Measurements from ENCODE around the gene MTM1. TPM values are rescaled to one million over a fixed set of nuclear protein-coding genes. Genes with fewer than 3 reads are reported as not detected.

MTM1 gene
- total RNA-seq, result 7.5 and 9.6 TPM in 2 replicates

DNA sequence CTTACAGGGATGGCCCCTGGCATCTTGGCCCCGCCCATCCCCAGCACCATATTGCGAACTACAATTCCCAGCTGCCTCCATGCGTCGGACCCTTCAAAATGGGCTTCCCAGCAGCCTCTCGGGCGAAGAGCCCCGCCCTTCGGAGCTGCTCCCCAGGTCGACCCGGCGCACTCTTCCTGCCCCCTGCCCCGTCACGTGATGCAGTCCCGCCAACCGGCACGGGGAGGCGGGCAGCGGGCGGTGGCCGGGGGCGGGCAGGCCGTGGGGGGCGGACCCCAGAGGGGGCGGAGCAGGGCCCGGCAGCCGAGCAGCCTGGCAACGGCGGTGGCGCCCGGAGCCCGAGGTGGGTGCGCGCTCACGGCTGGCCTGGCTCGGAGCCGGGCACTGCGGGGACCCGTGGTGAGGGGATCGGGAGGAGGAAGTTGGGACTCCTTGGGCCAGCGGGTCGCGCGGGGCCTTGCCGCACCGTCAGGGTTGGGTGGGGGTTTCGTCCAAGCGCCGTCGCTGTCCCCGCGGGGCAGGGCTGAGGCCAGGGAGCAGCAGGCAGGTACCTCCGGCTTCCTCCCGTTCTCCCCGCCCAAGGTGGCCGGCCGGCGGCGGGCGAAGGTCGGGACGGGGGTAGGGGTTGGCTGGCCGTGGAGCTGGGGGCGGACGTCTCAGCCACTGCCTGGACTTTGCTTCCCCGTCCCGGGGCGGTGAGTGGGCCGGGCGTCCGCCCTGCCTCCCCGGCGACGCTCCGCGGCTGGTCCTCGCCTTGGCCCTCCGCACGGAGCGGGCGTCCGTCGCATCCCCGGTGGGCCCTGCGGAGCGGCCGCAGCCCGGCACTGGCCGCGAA, at the start of gene MTM1:
TSS of gene MTM1 (plus strand) at position 302 of the 835 bp plus-strand sequence. CDS start 23,994 bp downstream, outside the sequence.

DNA sequence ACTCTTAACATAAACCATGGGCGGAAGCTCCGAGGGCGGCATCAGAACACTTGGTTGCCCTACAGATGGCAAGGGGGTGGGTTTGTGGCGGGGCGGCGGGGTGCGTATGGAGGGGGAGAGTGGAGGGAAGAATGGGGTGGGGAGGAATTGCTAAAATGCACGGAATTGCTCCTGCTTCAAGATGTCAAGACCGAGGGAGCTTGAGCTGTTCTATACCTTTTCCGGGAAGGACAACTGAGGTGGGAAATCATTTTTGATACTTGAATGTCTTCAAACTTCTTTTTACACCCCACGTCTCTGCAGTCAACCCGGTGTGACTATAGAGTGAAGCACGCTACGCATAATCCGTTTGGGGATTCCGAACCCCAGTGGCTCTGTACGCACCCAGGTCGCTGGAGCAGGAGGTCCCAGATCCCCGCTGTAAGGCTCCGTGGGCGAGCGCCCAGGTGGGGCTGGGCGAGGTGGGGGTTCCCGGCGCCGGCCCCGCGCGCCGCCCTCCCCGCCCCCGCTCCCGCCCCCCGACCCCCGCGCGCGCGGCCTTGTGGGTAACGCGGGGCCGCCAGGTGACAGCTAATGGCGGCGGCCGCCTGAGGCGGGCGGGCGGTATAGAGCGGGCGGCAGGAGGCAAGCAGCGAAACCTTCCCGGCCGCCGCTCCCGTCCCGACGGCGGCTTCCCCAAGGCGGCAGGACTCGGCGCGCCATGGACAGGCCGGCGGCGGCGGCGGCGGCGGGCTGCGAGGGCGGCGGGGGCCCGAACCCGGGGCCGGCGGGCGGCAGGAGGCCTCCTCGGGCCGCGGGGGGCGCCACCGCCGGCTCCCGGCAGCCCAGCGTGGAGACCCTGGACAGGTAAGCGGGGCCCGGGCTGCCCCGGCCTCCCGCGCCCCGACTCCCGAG, 124.7 kb downstream of the MTM1 start, which contains the start of gene MTMR1:
TSS of gene MTMR1 (plus strand) at position 566 of the 894 bp plus-strand sequence. CDS start at position 701, 135 bp downstream.

Other genes starting within 250 kb of the MTM1 start
- 0.56 and 0.58 TPM in 2 replicates for gene MAMLD1, start 205.3 kb upstream of the MTM1 start, total RNA-seq
- gene MTMR1, start 124.8 kb downstream of the MTM1 start, total RNA-seq, result 17.5 and 28.0 TPM in 2 replicates

Measured in regular cardiac myocyte (primary cell).